Measurements from ENCODE around the gene GARNL3. TPM values are rescaled to one million over a fixed set of nuclear protein-coding genes. Genes with fewer than 3 reads are reported as not detected.

Gene GARNL3
- polyA plus RNA-seq, 1 donor, result 24.0 TPM

- peak overlapping the region; percentile 71 for H3K4me3 ChIP-seq (ENCODE audit: low read length)
- no CpG with 5 or more reads among the region's 27 CpGs for WGBS (ENCODE audit: insufficient coverage, low lambda C conversion rate)
- H3K4me1 ChIP-seq (ENCODE audit: control insufficient read depth, insufficient read depth, low read length), result peaks cover 52% of the 10 kb centered on the region
- peaks cover 15% of the 10 kb centered on the region for H3K36me3 ChIP-seq (ENCODE audit: control insufficient read depth, insufficient read depth, low read length)
- H3K27me3 ChIP-seq (ENCODE audit: control insufficient read depth, insufficient read depth, low read length), result no peaks in the 10 kb centered on the region
- no peak for DNase-seq
- no peaks in the 10 kb centered on the region for H3K9me3 ChIP-seq (ENCODE audit: control insufficient read depth, low read depth, low read length)
- H3K27ac ChIP-seq (ENCODE audit: low read length), result peak overlapping the region; percentile 95
Measured at GRCh38 chr9:127396253-127396807, 131.8 kb downstream of the GARNL3 start.

GRCh38 chr9:127396808-127397645 is 132.5 kb downstream of the GARNL3 start, which contains the start of gene SLC2A8:
SLC2A8 (plus strand) TSS chr9:127397169; CDS start chr9:127397231, 62 bp downstream.
- H3K4me1 ChIP-seq (ENCODE audit: control insufficient read depth, insufficient read depth, low read length), result peaks cover 47% of the 10 kb centered on the region
- peak; percentile 100 for DNase-seq
- H3K4me3 ChIP-seq (ENCODE audit: low read length), result peak within 1 kb of the TSS; percentile 85
- no peaks in the 10 kb centered on the region for H3K9me3 ChIP-seq (ENCODE audit: control insufficient read depth, low read depth, low read length)
- peaks cover 22% of the 10 kb centered on the region for H3K36me3 ChIP-seq (ENCODE audit: control insufficient read depth, insufficient read depth, low read length)
- no CpG with 5 or more reads among the region's 87 CpGs for WGBS (ENCODE audit: insufficient coverage, low lambda C conversion rate)
- no peaks in the 10 kb centered on the region for H3K27me3 ChIP-seq (ENCODE audit: control insufficient read depth, insufficient read depth, low read length)
- peak within 1 kb of the TSS; percentile 95 for H3K27ac ChIP-seq (ENCODE audit: low read length)

- Histone ChIP-seq H3K4me1 (ENCODE audit: control insufficient read depth, insufficient read depth, low read length) (peaks cover 40% of the 10 kb centered on the region), H3K36me3 (ENCODE audit: control insufficient read depth, insufficient read depth, low read length) (peaks cover 29% of the 10 kb centered on the region), H3K27ac (ENCODE audit: low read length) (peak overlapping the region; percentile 80), H3K4me3 (ENCODE audit: low read length) (peak overlapping the region; percentile 85), H3K9me3 (ENCODE audit: control insufficient read depth, low read depth, low read length) (no peaks in the 10 kb centered on the region), H3K27me3 (ENCODE audit: control insufficient read depth, insufficient read depth, low read length) (no peaks in the 10 kb centered on the region)
- peak; percentile 58 to 80 for DNase-seq
- no CpG with 5 or more reads among the region's 55 CpGs for WGBS (ENCODE audit: insufficient coverage, low lambda C conversion rate)
Measured at GRCh38 chr9:127397646-127398274, 133.2 kb downstream of the GARNL3 start.

GRCh38 chr9:127398275-127398647 is 133.7 kb downstream of the GARNL3 start:
- no CpG with 5 or more reads among the region's 5 CpGs for WGBS (ENCODE audit: insufficient coverage, low lambda C conversion rate)
- Histone ChIP-seq H3K4me1 (ENCODE audit: control insufficient read depth, insufficient read depth, low read length) (peaks cover 35% of the 10 kb centered on the region), H3K27ac (ENCODE audit: low read length) (peak overlapping the region; percentile 80)

GRCh38 chr9:127398715-127399400 is 134.3 kb downstream of the GARNL3 start:
- Histone ChIP-seq H3K36me3 (ENCODE audit: control insufficient read depth, insufficient read depth, low read length) (peaks cover 39% of the 10 kb centered on the region), H3K27me3 (ENCODE audit: control insufficient read depth, insufficient read depth, low read length) (no peaks in the 10 kb centered on the region), H3K4me1 (ENCODE audit: control insufficient read depth, insufficient read depth, low read length) (peaks cover 30% of the 10 kb centered on the region), H3K27ac (ENCODE audit: low read length) (peak overlapping the region; percentile 80), H3K4me3 (ENCODE audit: low read length) (peak overlapping the region; percentile 85), H3K9me3 (ENCODE audit: control insufficient read depth, low read depth, low read length) (no peaks in the 10 kb centered on the region)
- DNase-seq, result no peak
- no CpG with 5 or more reads among the region's 13 CpGs for WGBS (ENCODE audit: insufficient coverage, low lambda C conversion rate)

More at GRCh38 chr9:127398275-127398647, 133.7 kb downstream of the GARNL3 start:
- no peaks in the 10 kb centered on the region for H3K9me3 ChIP-seq (ENCODE audit: control insufficient read depth, low read depth, low read length)
- H3K36me3 ChIP-seq (ENCODE audit: control insufficient read depth, insufficient read depth, low read length), result peaks cover 33% of the 10 kb centered on the region
- H3K27me3 ChIP-seq (ENCODE audit: control insufficient read depth, insufficient read depth, low read length), result no peaks in the 10 kb centered on the region
- peak overlapping the region; percentile 85 for H3K4me3 ChIP-seq (ENCODE audit: low read length)
- DNase-seq, result no peak

- H3K27me3 ChIP-seq (ENCODE audit: control insufficient read depth, insufficient read depth, low read length), result no peaks in the 10 kb centered on the region
- no peaks in the 10 kb centered on the region for H3K9me3 ChIP-seq (ENCODE audit: control insufficient read depth, low read depth, low read length)
- peaks cover 24% of the 10 kb centered on the region for H3K4me1 ChIP-seq (ENCODE audit: control insufficient read depth, insufficient read depth, low read length)
- WGBS (ENCODE audit: insufficient coverage, low lambda C conversion rate), result no CpG with 5 or more reads among the region's 14 CpGs
- DNase-seq, result no peak
- no peak overlapping the region for H3K27ac ChIP-seq (ENCODE audit: low read length)
- H3K4me3 ChIP-seq (ENCODE audit: low read length), result no peak overlapping the region
- H3K36me3 ChIP-seq (ENCODE audit: control insufficient read depth, insufficient read depth, low read length), result peaks cover 48% of the 10 kb centered on the region
Measured at GRCh38 chr9:127399736-127400269, 135.2 kb downstream of the GARNL3 start.

- H3K27ac ChIP-seq (ENCODE audit: low read length), result no peak overlapping the region
- DNase-seq, result no peak
- H3K4me3 ChIP-seq (ENCODE audit: low read length), result no peak overlapping the region
- H3K36me3 ChIP-seq (ENCODE audit: control insufficient read depth, insufficient read depth, low read length), result peaks cover 75% of the 10 kb centered on the region
- no CpG with 5 or more reads among the region's 18 CpGs for WGBS (ENCODE audit: insufficient coverage, low lambda C conversion rate)
- no peaks in the 10 kb centered on the region for H3K27me3 ChIP-seq (ENCODE audit: control insufficient read depth, insufficient read depth, low read length)
- H3K4me1 ChIP-seq (ENCODE audit: control insufficient read depth, insufficient read depth, low read length), result peaks cover 11% of the 10 kb centered on the region
- no peaks in the 10 kb centered on the region for H3K9me3 ChIP-seq (ENCODE audit: control insufficient read depth, low read depth, low read length)
Measured at GRCh38 chr9:127402401-127403090, 138.0 kb downstream of the GARNL3 start.

- Histone ChIP-seq H3K4me3 (ENCODE audit: low read length) (no peak overlapping the region), H3K27me3 (ENCODE audit: control insufficient read depth, insufficient read depth, low read length) (no peaks in the 10 kb centered on the region), H3K27ac (ENCODE audit: low read length) (no peak overlapping the region), H3K36me3 (ENCODE audit: control insufficient read depth, insufficient read depth, low read length) (peaks cover 80% of the 10 kb centered on the region), H3K4me1 (ENCODE audit: control insufficient read depth, insufficient read depth, low read length) (peaks cover 9% of the 10 kb centered on the region), H3K9me3 (ENCODE audit: control insufficient read depth, low read depth, low read length) (no peaks in the 10 kb centered on the region)
- DNase-seq, result no peak
- no CpG with 5 or more reads among the region's 22 CpGs for WGBS (ENCODE audit: insufficient coverage, low lambda C conversion rate)
Measured at GRCh38 chr9:127403507-127404192, 139.1 kb downstream of the GARNL3 start.

- Histone ChIP-seq H3K27me3 (ENCODE audit: control insufficient read depth, insufficient read depth, low read length) (no peaks in the 10 kb centered on the region), H3K4me1 (ENCODE audit: control insufficient read depth, insufficient read depth, low read length) (peaks cover 4% of the 10 kb centered on the region), H3K27ac (ENCODE audit: low read length) (no peak overlapping the region), H3K9me3 (ENCODE audit: control insufficient read depth, low read depth, low read length) (no peaks in the 10 kb centered on the region), H3K36me3 (ENCODE audit: control insufficient read depth, insufficient read depth, low read length) (peaks cover 80% of the 10 kb centered on the region), H3K4me3 (ENCODE audit: low read length) (no peak overlapping the region)
- DNase-seq, result no peak
- WGBS (ENCODE audit: insufficient coverage, low lambda C conversion rate), result no CpG with 5 or more reads among the region's 23 CpGs
Measured at GRCh38 chr9:127404631-127405030, 140.1 kb downstream of the GARNL3 start.

Measured in large intestine (tissue), 3 donors.